Choroid plexus epithelial cell (primary cell): ENCODE data around the gene CCDC171.

ENCODE experiments used
- DNase-seq: peaks from one replicate; pipeline ENCODE4 v3.0.0-alpha.2; 2010; ENCODE audit warnings: low read depth
- H3K4me3 ChIP-seq: 2 replicates; pipeline ENCODE4 v1.5.1; 2011; ENCODE audit warnings: low read depth, mild to moderate bottlenecking, control low read depth, low read length, moderate library complexity
- CTCF ChIP-seq: conservative IDR thresholded peaks from 2 replicates; pipeline ENCODE4 v1.5.1; 2011; ENCODE audit warnings: low read depth, mild to moderate bottlenecking, control low read depth, inconsistent platforms, low read length, moderate library complexity

Gene CCDC171

DNA sequence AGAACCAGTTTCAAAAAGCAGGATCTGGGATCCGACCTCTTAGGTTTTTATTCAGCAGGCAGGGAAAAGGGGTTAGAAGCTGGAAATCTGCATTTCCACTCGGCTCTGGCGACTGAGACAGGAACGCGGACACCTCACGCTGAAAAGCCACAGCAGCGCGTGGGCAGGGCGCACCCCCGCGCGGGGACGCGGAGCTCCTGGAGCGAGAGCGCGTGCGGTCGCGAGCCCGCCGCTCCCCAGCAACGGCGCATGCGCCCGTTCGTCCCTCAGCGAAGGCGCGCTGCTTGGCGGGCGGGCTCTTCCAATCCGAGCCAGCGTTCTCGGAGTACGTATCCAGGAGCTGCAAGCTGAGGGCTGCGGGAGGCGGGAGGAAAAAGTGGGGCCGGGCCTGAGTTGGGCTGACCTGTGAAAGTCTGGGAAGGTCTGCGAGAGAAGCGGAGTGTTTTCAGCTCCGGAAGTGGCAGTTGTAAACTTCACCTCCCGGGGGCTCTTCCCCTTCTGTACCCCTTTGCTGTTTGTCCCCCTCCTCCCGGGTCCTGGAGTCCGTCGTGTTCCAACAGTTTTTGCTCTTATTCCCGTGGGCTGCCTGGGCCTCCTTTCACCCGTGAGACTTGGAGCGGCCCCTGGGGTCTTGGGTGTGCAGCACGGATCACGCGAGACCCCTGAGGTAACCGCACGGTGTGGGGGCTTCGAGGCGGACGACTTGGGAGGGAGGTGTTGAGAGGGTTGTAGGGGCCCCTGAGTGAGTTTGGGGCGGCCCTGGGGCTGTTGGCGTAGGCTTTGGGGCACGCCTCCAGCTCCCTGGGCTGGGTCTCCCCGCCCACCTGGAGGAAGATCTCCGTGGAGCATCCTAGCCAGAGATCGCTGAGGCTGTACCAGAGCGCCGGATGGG lies at the start of gene CCDC171:
CCDC171 (plus strand) TSS at position 408 of the 892 bp plus-strand sequence. CDS start 11,046 bp downstream, outside the sequence.
- peak within 1 kb of the TSS; percentile 79 for H3K4me3 ChIP-seq
- TF ChIP-seq CTCF = no peak
- peak; percentile 98 for DNase-seq

GRCh38 chr9:15505921-15506320 lies 46.9 kb upstream of the CCDC171 start:
- no peak overlapping the region for H3K4me3 ChIP-seq
- DNase-seq = no peak
- TF ChIP-seq CTCF = peak; percentile 7

- no peak for TF ChIP-seq CTCF
- peak overlapping the region; percentile 90 for H3K4me3 ChIP-seq
- peak; percentile 13 for DNase-seq
Observed at GRCh38 chr9:15509931-15510788, 42.7 kb upstream of the CCDC171 start.

DNA sequence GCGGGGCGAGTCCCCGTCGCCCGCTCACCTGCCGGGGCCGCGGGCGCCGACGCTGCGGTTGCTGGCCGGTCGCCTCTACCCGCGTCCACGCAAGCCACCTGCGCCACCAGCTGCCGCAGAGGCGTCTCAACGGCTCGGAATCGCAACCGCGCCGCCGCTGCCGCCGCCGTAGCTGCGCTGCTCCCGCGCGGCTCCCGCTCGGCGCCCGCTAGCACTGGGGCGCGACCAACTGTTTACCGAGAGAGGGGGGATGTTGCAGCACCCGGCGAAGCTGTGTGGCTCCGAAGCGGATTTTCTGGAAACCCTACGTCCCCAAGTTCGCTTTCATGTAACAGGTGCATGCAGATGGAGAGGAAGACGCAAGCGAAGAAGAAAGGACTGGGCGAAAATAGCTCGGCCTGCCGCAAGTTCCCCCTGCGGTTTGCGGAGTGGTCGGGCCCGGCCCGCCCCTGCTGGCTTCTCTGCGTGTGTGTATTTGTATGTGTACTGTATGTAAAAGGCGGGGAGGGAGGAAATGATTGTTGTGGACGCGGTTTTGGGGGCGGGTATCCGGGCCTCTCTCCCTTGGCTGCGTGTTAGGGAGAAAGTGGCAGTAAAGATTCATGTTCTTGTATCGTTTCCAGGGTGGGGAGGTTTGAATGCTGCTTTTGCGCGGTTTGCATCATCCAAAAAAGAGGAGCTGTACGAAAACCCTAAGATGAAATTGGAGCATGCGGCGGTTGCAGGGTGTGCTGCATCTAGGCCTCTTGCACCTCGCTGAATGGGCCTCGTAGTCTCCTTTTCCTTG lies 41.9 kb upstream of the CCDC171 start, which contains the start of gene PSIP1:
PSIP1 (minus strand) TSS at position 182 of the 787 bp plus-strand sequence. CDS start 782 bp downstream, outside the sequence.
- DNase-seq = peak; percentile 85
- TF ChIP-seq CTCF = no peak
- H3K4me3 ChIP-seq = peak within 1 kb of the TSS; percentile 90

GRCh38 chr9:15512204-15512603 lies 40.6 kb upstream of the CCDC171 start:
- DNase-seq = no peak
- TF ChIP-seq CTCF = no peak
- no peak overlapping the region for H3K4me3 ChIP-seq

DNA sequence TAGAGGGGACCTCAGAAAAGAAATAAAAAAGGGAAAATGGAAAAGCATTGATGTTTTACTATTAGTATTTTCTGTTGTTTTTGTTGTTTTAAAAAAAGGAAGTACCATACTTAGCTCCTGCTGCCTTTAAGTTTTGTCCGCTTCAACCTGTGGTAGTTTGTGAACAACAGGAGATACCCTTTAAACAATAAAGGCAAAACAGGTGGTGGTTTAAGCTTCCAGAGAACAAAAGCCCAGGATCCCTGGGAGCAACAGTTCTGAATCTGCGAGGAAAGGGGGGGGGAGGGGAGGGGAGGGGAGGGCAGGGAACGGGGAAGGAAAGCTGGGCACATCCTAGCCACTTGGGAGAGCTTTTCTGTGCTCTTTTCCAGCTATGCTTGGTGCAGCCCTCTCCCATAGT lies 40.0 kb upstream of the CCDC171 start:
- TF ChIP-seq CTCF = no peak
- no peak overlapping the region for H3K4me3 ChIP-seq
- no peak for DNase-seq
